Measurements from ENCODE around the gene C3. TPM values are rescaled to one million over a fixed set of nuclear protein-coding genes. Genes with fewer than 3 reads are reported as not detected.
A peak's percentile ranks its signal among the peaks of the same experiment; 100 is the strongest.

C3 gene
- total and polyA plus RNA-seq, 2 experiments from 2014 or later: 5.1 to 17.7 TPM

DNA sequence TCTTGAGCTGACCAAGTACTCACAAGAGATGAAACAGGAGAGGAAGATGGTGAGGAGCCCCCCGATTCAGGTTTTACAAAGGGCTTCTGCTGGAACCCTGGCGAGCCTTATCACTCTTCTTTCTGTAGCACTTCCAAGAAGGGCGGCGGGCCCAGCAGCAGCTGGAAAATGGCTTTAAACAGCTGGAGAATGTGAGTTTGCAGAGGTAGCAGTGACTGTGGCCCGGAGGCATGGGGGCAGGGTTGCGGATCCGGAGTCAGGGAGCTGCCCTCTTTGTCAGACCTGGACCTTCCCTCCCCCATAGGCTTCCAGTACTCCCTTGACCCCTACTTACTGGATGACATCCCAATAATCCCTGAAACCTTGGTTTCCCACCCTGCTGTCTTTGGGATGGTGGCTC, 22.6 kb upstream of the C3 start:
- H3K4me3 Mint-ChIP-seq: peak overlapping the region; percentile 43; the same call in 1 of the 3 replicates
- peak overlapping the region; percentile 81 for H3K27ac Mint-ChIP-seq
- Histone ChIP-seq H2AFZ (no peak overlapping the region), H3F3A (replicated peaks; ENCODE audit: low read depth) (0 out of 2 replicates have a peak, but pooled peaks cover 4% of the 10 kb centered on the region), H3K4me1 (ENCODE audit: insufficient read depth) (peaks cover 19% of the 10 kb centered on the region), H3K27ac (ENCODE audit: low read depth) (no peak overlapping the region; the same call in 1 of the 2 replicates), H3K36me3 (ENCODE audit: insufficient read depth) (peaks cover 40% of the 10 kb centered on the region), H3K79me2 (replicated peaks; ENCODE audit: insufficient read depth) (peaks cover 22% of the 10 kb centered on the region), H3K27me3 (ENCODE audit: insufficient read depth) (no peaks in the 10 kb centered on the region), H3K4me3 (no peak overlapping the region), H4K20me1 (replicated peaks; ENCODE audit: insufficient read depth) (peaks cover 20% of the 10 kb centered on the region), H3K4me2 (no peak overlapping the region), H3K9me2 (ENCODE audit: insufficient read depth) (no peaks in the 10 kb centered on the region)
- TF ChIP-seq, protein P1, sequence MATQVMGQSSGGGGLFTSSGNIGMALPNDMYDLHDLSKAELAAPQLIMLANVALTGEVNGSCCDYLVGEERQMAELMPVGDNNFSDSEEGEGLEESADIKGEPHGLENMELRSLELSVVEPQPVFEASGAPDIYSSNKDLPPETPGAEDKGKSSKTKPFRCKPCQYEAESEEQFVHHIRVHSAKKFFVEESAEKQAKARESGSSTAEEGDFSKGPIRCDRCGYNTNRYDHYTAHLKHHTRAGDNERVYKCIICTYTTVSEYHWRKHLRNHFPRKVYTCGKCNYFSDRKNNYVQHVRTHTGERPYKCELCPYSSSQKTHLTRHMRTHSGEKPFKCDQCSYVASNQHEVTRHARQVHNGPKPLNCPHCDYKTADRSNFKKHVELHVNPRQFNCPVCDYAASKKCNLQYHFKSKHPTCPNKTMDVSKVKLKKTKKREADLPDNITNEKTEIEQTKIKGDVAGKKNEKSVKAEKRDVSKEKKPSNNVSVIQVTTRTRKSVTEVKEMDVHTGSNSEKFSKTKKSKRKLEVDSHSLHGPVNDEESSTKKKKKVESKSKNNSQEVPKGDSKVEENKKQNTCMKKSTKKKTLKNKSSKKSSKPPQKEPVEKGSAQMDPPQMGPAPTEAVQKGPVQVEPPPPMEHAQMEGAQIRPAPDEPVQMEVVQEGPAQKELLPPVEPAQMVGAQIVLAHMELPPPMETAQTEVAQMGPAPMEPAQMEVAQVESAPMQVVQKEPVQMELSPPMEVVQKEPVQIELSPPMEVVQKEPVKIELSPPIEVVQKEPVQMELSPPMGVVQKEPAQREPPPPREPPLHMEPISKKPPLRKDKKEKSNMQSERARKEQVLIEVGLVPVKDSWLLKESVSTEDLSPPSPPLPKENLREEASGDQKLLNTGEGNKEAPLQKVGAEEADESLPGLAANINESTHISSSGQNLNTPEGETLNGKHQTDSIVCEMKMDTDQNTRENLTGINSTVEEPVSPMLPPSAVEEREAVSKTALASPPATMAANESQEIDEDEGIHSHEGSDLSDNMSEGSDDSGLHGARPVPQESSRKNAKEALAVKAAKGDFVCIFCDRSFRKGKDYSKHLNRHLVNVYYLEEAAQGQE (IDR thresholded peaks at IDR 0.05; ENCODE audit: unreplicated experiment): no peak
- TF ChIP-seq POLR2AphosphoS5 (IDR thresholded peaks at IDR 0.05; ENCODE audit: low read depth) (no peak), CREB1 (CRISPR knock-in tag; IDR thresholded peaks at IDR 0.05; ENCODE audit: low read depth) (no peak), ZNF331 (CRISPR knock-in tag; IDR thresholded peaks at IDR 0.05; ENCODE audit: low read depth) (no peak), NANOG (IDR thresholded peaks at IDR 0.05; ENCODE audit: borderline replicate concordance) (no peak), JUNB (IDR thresholded peaks at IDR 0.05; ENCODE audit: unreplicated experiment) (no peak)
- TF ChIP-seq, protein P2, sequence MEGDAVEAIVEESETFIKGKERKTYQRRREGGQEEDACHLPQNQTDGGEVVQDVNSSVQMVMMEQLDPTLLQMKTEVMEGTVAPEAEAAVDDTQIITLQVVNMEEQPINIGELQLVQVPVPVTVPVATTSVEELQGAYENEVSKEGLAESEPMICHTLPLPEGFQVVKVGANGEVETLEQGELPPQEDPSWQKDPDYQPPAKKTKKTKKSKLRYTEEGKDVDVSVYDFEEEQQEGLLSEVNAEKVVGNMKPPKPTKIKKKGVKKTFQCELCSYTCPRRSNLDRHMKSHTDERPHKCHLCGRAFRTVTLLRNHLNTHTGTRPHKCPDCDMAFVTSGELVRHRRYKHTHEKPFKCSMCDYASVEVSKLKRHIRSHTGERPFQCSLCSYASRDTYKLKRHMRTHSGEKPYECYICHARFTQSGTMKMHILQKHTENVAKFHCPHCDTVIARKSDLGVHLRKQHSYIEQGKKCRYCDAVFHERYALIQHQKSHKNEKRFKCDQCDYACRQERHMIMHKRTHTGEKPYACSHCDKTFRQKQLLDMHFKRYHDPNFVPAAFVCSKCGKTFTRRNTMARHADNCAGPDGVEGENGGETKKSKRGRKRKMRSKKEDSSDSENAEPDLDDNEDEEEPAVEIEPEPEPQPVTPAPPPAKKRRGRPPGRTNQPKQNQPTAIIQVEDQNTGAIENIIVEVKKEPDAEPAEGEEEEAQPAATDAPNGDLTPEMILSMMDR (conservative IDR thresholded peaks at IDR 0.05; ENCODE audit: low read depth in 2 of 2): no peak
- TF ChIP-seq, protein P3, sequence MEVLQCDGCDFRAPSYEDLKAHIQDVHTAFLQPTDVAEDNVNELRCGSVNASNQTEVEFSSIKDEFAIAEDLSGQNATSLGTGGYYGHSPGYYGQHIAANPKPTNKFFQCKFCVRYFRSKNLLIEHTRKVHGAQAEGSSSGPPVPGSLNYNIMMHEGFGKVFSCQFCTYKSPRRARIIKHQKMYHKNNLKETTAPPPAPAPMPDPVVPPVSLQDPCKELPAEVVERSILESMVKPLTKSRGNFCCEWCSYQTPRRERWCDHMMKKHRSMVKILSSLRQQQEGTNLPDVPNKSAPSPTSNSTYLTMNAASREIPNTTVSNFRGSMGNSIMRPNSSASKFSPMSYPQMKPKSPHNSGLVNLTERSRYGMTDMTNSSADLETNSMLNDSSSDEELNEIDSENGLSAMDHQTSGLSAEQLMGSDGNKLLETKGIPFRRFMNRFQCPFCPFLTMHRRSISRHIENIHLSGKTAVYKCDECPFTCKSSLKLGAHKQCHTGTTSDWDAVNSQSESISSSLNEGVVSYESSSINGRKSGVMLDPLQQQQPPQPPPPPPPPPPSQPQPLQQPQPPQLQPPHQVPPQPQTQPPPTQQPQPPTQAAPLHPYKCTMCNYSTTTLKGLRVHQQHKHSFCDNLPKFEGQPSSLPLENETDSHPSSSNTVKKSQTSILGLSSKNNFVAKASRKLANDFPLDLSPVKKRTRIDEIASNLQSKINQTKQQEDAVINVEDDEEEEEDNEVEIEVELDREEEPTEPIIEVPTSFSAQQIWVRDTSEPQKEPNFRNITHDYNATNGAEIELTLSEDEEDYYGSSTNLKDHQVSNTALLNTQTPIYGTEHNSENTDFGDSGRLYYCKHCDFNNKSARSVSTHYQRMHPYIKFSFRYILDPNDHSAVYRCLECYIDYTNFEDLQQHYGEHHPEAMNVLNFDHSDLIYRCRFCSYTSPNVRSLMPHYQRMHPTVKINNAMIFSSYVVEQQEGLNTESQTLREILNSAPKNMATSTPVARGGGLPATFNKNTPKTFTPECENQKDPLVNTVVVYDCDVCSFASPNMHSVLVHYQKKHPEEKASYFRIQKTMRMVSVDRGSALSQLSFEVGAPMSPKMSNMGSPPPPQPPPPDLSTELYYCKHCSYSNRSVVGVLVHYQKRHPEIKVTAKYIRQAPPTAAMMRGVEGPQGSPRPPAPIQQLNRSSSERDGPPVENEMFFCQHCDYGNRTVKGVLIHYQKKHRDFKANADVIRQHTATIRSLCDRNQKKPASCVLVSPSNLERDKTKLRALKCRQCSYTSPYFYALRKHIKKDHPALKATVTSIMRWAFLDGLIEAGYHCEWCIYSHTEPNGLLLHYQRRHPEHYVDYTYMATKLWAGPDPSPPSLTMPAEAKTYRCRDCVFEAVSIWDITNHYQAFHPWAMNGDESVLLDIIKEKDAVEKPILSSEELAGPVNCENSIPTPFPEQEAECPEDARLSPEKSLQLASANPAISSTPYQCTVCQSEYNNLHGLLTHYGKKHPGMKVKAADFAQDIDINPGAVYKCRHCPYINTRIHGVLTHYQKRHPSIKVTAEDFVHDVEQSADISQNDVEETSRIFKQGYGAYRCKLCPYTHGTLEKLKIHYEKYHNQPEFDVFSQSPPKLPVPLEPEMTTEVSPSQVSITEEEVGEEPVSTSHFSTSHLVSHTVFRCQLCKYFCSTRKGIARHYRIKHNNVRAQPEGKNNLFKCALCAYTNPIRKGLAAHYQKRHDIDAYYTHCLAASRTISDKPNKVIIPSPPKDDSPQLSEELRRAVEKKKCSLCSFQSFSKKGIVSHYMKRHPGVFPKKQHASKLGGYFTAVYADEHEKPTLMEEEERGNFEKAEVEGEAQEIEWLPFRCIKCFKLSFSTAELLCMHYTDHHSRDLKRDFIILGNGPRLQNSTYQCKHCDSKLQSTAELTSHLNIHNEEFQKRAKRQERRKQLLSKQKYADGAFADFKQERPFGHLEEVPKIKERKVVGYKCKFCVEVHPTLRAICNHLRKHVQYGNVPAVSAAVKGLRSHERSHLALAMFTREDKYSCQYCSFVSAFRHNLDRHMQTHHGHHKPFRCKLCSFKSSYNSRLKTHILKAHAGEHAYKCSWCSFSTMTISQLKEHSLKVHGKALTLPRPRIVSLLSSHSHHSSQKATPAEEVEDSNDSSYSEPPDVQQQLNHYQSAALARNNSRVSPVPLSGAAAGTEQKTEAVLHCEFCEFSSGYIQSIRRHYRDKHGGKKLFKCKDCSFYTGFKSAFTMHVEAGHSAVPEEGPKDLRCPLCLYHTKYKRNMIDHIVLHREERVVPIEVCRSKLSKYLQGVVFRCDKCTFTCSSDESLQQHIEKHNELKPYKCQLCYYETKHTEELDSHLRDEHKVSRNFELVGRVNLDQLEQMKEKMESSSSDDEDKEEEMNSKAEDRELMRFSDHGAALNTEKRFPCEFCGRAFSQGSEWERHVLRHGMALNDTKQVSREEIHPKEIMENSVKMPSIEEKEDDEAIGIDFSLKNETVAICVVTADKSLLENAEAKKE (CRISPR knock-in tag; IDR thresholded peaks at IDR 0.05): no peak
- H3K27me3 Mint-ChIP-seq (ENCODE audit: insufficient read depth, low read depth, poor library complexity): peaks cover 14% of the 10 kb centered on the region
- H3K36me3 Mint-ChIP-seq (ENCODE audit: low read depth): peaks cover 50% of the 10 kb centered on the region
- peaks cover 33% of the 10 kb centered on the region for H3K4me1 Mint-ChIP-seq
- no peaks in the 10 kb centered on the region for H3K9me3 Mint-ChIP-seq
- ATAC-seq (no peak), DNase-seq (ENCODE audit: low spot score) (no peak)

Measured in GM23338 (cell line).